HUES6 (cell line): ENCODE data around the gene EPS8.
"Not testable (repeated sequence)": the region's sequence is repeated elsewhere in the genome, so short reads cannot be mapped to it uniquely, and the experiment has no call there.

Experiments
- H3K27ac ChIP-seq: 2 replicates; pipeline ENCODE4 v1.7.0; 2013; ENCODE audit warnings: low read depth, mild to moderate bottlenecking, low read length, inconsistent platforms
- H3K27me3 ChIP-seq: 2 replicates; pipeline ENCODE4 v1.6.1; 2013; ENCODE audit warnings: low read length; ENCODE audit not compliant: control insufficient read depth, insufficient read depth
- H3K36me3 ChIP-seq: 2 replicates; pipeline ENCODE4 v1.6.1; 2013; ENCODE audit warnings: low read length; ENCODE audit not compliant: control insufficient read depth, insufficient read depth
- H3K4me1 ChIP-seq: 2 replicates; pipeline ENCODE4 v1.6.1; 2013; ENCODE audit warnings: low read length; ENCODE audit not compliant: control insufficient read depth, insufficient read depth
- H3K4me3 ChIP-seq: 2 replicates; pipeline ENCODE4 v1.5.1; 2013; ENCODE audit warnings: low read depth, low read length
- H3K9ac ChIP-seq: one replicate; pipeline ENCODE4 v1.6.1; 2013; ENCODE audit warnings: mild to moderate bottlenecking, low read length
- H3K9me3 ChIP-seq: 2 replicates; pipeline ENCODE4 v1.6.1; 2013; ENCODE audit warnings: low read depth, low read length; ENCODE audit not compliant: control insufficient read depth, insufficient read depth

EPS8 gene

DNA sequence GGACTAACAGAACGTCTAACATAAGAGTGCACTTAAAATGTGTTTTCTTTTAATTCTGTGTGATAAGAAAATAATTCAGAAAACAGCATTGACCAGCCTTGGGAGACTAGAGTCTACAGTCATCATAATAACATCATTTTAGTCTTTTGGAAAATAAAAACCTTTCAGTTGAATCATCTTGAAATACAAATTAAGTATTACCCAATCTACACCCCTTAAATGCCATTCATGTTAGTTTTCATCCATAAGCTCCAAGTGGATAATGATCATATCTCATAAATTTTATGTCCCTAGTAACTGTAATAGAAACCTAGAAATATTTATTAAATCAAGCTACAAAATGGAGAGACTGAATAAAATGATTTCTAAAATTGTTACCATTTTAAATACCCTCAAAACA, 32.4 kb downstream of the EPS8 start:
- Histone ChIP-seq H3K4me1 (no peaks in the 10 kb centered on the region), H3K36me3 (no peaks in the 10 kb centered on the region), H3K4me3 (no peak overlapping the region), H3K27ac (no peak overlapping the region), H3K27me3 (no peaks in the 10 kb centered on the region), H3K9me3 (no peaks in the 10 kb centered on the region), H3K9ac (no peak overlapping the region)

DNA sequence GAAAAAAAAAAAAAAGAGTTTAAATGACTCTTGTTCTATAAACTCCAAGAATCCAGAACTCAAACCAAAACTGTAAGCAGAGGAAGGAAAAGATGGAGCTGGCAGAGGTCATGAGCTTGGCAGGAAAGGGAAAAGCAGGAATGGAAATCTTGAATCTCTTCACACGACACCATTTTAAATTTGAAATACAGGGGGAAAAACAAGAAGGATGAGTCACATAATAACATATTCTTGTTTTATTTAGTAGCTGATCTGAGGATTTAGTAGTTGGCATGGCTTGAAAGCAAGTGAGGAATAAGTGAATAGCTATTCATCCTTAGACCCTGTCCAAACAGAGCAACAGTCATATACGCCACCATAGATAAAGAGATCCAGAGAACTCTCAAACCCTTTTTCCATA, 35.0 kb downstream of the EPS8 start:
- Histone ChIP-seq H3K36me3 (no peaks in the 10 kb centered on the region), H3K27me3 (no peaks in the 10 kb centered on the region), H3K4me3 (no peak overlapping the region), H3K27ac (no peak overlapping the region), H3K9me3 (no peaks in the 10 kb centered on the region), H3K9ac (no peak overlapping the region), H3K4me1 (no peaks in the 10 kb centered on the region)

DNA sequence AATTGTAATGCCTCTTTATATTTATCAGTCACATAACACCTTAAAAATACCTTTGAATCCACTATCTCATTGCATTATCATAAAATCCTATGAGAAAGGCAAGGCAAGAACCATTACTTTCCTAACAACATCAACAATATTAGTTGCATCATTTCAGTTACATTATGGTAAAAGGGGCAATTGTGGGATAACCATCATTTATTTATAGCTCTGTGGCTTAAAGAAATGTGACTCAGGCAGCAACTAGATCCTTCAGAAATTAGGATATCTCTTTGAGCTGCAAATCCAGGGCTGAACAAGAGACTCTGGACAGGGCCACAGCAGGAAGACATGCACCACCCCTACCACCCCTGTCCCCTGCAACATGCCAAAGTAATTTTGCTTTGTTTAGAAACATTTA, 36.4 kb downstream of the EPS8 start:
- Histone ChIP-seq H3K27ac (no peak overlapping the region), H3K4me1 (no peaks in the 10 kb centered on the region), H3K4me3 (no peak overlapping the region), H3K9ac (no peak overlapping the region), H3K36me3 (no peaks in the 10 kb centered on the region), H3K9me3 (no peaks in the 10 kb centered on the region), H3K27me3 (no peaks in the 10 kb centered on the region)

DNA sequence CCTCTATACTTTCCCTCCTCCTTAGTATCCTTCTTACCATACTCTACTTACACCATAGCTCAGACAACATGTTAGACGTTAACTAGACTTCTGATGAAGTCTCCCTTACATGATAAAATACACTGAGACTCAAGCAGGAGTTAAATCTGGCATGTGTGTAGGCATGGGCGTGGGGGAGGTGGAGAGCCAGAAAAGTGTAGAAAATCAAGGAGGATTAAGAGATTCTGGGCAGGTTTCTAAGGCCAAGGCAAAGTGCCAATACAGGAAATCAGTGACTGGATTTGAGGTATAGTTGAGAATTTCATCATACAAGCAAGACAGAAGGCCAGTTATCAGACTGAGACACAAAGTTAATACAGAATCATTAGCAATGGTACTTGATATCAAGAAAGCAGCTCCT, 37.4 kb downstream of the EPS8 start:
- Histone ChIP-seq H3K36me3 (no peaks in the 10 kb centered on the region), H3K4me1 (no peaks in the 10 kb centered on the region), H3K27ac (no peak overlapping the region), H3K4me3 (no peak overlapping the region), H3K27me3 (no peaks in the 10 kb centered on the region), H3K9ac (no peak overlapping the region), H3K9me3 (no peaks in the 10 kb centered on the region)

DNA sequence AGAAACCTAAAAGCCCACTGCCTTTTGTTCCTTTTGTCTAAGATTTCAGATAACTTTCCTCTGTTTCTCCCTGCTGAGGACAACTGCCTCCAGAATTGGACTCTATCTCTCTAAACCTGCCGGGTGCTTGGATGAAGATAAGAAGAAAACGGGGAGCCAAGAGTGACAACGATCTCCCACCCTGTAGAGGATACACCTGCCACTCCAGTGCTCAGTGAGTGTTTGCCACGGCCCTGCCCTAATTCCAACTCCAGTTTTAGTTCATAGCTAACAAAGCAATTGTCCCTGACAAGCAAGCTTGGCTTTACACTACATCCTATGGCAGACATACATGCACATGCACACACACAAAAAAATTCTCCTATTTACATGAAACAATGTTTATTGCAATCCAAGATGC, 39.3 kb downstream of the EPS8 start:
- Histone ChIP-seq H3K4me3 (no peak overlapping the region), H3K4me1 (no peaks in the 10 kb centered on the region), H3K9me3 (no peaks in the 10 kb centered on the region), H3K27me3 (no peaks in the 10 kb centered on the region), H3K36me3 (no peaks in the 10 kb centered on the region), H3K27ac (no peak overlapping the region), H3K9ac (no peak overlapping the region)

GRCh38 chr12:15741870-15742269, 47.3 kb downstream of the EPS8 start:
- H3K36me3 ChIP-seq, H3K9me3 ChIP-seq: not testable (repeated sequence)

DNA sequence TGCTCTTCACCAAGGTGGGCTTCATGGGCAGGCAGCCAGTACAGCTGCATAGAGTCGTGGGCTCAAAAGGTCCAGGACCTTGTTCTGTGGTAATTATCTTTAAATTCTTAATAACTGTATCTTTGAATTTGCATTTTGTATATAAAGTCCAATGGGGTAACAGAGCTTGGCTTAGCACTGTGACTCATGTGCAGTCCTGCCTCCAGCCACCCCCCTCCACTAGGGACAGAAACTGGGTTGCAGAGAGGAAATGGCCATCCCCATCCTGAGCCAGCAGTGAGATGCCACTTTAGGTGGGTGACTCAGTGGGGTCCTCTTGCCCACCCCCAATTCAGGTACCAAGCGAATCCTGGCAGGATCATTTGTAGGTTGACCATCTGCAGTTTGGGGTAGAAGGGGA, 48.1 kb downstream of the EPS8 start:
- H3K36me3 ChIP-seq, result no peaks in the 10 kb centered on the region
- no peak overlapping the region for H3K4me3 ChIP-seq
- no peak overlapping the region for H3K9ac ChIP-seq
- no peak overlapping the region for H3K27ac ChIP-seq
- no peaks in the 10 kb centered on the region for H3K4me1 ChIP-seq
- H3K9me3 ChIP-seq, result no peaks in the 10 kb centered on the region
- no peaks in the 10 kb centered on the region for H3K27me3 ChIP-seq

More at GRCh38 chr12:15741870-15742269, 47.3 kb downstream of the EPS8 start:
- H3K4me3 ChIP-seq, H3K27ac ChIP-seq, H3K9ac ChIP-seq, H3K4me1 ChIP-seq, H3K27me3 ChIP-seq: not testable (repeated sequence)

DNA sequence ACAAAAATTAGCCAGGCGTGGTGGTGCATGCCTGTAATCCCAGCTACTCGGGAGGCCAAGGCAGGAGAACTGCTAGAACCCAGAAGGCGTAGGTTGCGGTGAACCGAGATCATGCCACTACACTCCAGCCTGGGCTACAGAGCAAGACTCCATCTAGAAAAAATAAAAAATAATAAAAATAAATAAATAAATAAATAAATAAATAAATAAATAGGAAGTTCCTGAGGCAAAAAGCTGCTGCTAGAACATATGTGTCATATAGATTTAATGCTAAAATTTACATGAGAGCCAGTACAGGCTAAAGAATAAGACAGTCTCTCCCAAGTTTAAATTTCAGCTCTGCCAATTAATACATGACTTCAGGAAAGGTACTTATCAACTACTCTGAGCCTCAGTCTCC, 48.8 kb downstream of the EPS8 start:
- H3K27me3 ChIP-seq, H3K9me3 ChIP-seq, H3K27ac ChIP-seq, H3K9ac ChIP-seq, H3K4me3 ChIP-seq, H3K4me1 ChIP-seq, H3K36me3 ChIP-seq: not testable (repeated sequence)

GRCh38 chr12:15738438-15739015, 50.7 kb downstream of the EPS8 start:
- no peak overlapping the region for H3K27ac ChIP-seq
- no peak overlapping the region for H3K9ac ChIP-seq

GRCh38 chr12:15735837-15736615, 53.2 kb downstream of the EPS8 start:
- Histone ChIP-seq H3K9ac (no peak overlapping the region), H3K36me3 (no peaks in the 10 kb centered on the region), H3K27me3 (no peaks in the 10 kb centered on the region), H3K4me1 (no peaks in the 10 kb centered on the region), H3K4me3 (no peak overlapping the region), H3K27ac (no peak overlapping the region), H3K9me3 (no peaks in the 10 kb centered on the region)

More at GRCh38 chr12:15738438-15739015, 50.7 kb downstream of the EPS8 start:
- no peak overlapping the region for H3K4me3 ChIP-seq
- H3K36me3 ChIP-seq, result no peaks in the 10 kb centered on the region
- H3K27me3 ChIP-seq, result no peaks in the 10 kb centered on the region
- H3K9me3 ChIP-seq, result no peaks in the 10 kb centered on the region
- no peaks in the 10 kb centered on the region for H3K4me1 ChIP-seq

- Histone ChIP-seq H3K9me3 (no peaks in the 10 kb centered on the region), H3K4me1 (no peaks in the 10 kb centered on the region), H3K27me3 (no peaks in the 10 kb centered on the region), H3K27ac (no peak overlapping the region), H3K4me3 (no peak overlapping the region), H3K36me3 (no peaks in the 10 kb centered on the region), H3K9ac (no peak overlapping the region)
These were observed 56.1 kb downstream of the EPS8 start for GRCh38 chr12:15733136-15733535.
